ENCODE results near the gene CREB1. TPM values are rescaled to one million over a fixed set of nuclear protein-coding genes. Genes with fewer than 3 reads are reported as not detected.

Gene CREB1
- total and polyA plus RNA-seq, 2 donors (not counting 1 experiment from before 2014, with no cell fraction given), result 37.7 to 47.4 TPM

Other genes with a start within 250 kb of the CREB1 start
- 9.4 and 10.5 TPM in 2 replicates for gene METTL21A, start 95.4 kb downstream of the CREB1 start, total RNA-seq
- 11.4 and 12.1 TPM in 2 replicates for gene METTL21A, start 95.4 kb downstream of the CREB1 start, polyA plus RNA-seq
- gene CCNYL1, start 181.7 kb downstream of the CREB1 start, total RNA-seq, result 5.4 and 8.8 TPM in 2 replicates
- gene CCNYL1, start 181.7 kb downstream of the CREB1 start, polyA plus RNA-seq, result 18.2 and 18.4 TPM in 2 replicates
- gene FZD5, start 239.9 kb downstream of the CREB1 start, total RNA-seq, result 1.0 and 1.3 TPM in 2 replicates
- 0.40 and 0.59 TPM in 2 replicates for gene FZD5, start 239.9 kb downstream of the CREB1 start, polyA plus RNA-seq